ENCODE results near the gene GRIN1. TPM values are rescaled to one million over a fixed set of nuclear protein-coding genes. Genes with fewer than 3 reads are reported as not detected.

Gene GRIN1
- total and polyA plus RNA-seq, 8 donors: 0.08 to 0.53 (median 0.28) TPM; not detected in 2

DNA sequence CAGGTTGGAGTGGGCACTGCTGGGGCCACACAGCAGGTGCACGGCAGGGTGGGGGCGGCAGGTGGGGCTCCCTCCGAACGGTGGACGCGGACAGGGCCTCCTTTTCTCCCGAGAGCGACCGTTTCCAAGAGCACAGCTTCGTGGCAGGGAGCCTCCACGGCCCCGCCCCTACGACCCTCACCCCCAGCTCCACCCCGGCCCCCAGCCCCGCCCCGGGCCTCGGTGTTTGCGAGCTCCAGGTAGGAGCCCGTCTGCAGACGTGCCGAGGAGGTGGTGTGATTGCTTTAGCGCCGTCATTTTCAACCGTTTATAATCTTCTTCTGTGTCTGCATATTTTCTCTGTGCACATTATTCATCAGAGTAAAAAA is 8.8 kb downstream of the GRIN1 start:
- DNase-seq (no peak), ATAC-seq (no peak)

DNA sequence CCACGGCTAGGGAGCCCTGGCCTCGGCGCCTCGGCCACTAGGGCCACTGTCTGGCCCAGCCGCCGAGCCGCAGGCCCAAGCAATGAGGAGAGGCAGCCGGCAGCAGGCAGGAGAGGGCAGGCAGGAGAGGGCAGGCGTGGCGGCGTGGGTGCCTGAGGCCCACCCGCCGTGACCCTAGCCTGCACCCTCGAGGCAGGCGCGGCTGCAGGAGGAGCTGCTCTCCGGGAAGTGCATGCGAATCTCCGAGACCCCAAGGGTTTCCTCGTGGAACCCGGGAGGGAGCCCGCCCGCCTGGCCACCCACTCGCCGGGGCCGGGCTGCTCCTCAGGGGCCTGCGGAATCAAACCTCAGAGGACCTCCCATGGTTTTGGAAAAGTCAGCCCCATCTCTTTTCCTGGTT is 9.3 kb downstream of the GRIN1 start:
- no peaks in the 10 kb centered on the region for H3K9me3 ChIP-seq
- intact Hi-C loops (cut with DNase I): no loop called here
- no peaks in the 10 kb centered on the region for H3K36me3 ChIP-seq
- no peaks in the 10 kb centered on the region for H3K27me3 ChIP-seq
- H3K27ac ChIP-seq: no peak overlapping the region
- 69 to 75% methylated on average over 27 of the region's 27 CpGs for WGBS, 2 donors
- H3K4me3 ChIP-seq: no peak overlapping the region
- no peaks in the 10 kb centered on the region for H3K4me1 ChIP-seq
- ATAC-seq: no peak
- peak in 1 of 6 donors; percentile 43 for DNase-seq
- no peak for FAIRE-seq
- TF ChIP-seq, protein P1, sequence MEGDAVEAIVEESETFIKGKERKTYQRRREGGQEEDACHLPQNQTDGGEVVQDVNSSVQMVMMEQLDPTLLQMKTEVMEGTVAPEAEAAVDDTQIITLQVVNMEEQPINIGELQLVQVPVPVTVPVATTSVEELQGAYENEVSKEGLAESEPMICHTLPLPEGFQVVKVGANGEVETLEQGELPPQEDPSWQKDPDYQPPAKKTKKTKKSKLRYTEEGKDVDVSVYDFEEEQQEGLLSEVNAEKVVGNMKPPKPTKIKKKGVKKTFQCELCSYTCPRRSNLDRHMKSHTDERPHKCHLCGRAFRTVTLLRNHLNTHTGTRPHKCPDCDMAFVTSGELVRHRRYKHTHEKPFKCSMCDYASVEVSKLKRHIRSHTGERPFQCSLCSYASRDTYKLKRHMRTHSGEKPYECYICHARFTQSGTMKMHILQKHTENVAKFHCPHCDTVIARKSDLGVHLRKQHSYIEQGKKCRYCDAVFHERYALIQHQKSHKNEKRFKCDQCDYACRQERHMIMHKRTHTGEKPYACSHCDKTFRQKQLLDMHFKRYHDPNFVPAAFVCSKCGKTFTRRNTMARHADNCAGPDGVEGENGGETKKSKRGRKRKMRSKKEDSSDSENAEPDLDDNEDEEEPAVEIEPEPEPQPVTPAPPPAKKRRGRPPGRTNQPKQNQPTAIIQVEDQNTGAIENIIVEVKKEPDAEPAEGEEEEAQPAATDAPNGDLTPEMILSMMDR (IDR thresholded peaks at IDR 0.05): no peak

More for the DNA sequence above, 8.8 kb downstream of the GRIN1 start:
- no peaks in the 10 kb centered on the region for H3K4me1 ChIP-seq
- H3K9me3 ChIP-seq: no peaks in the 10 kb centered on the region
- no peak overlapping the region for H3K27ac ChIP-seq
- no peak for FAIRE-seq
- intact Hi-C loops (cut with DNase I): no loop called here
- TF ChIP-seq, protein P1 (IDR thresholded peaks at IDR 0.05): no peak
- H3K36me3 ChIP-seq: no peaks in the 10 kb centered on the region
- no peak overlapping the region for H3K4me3 ChIP-seq
- no peaks in the 10 kb centered on the region for H3K27me3 ChIP-seq
- 30 to 34% methylated on average over 24 of the region's 24 CpGs for WGBS, 2 donors

DNA sequence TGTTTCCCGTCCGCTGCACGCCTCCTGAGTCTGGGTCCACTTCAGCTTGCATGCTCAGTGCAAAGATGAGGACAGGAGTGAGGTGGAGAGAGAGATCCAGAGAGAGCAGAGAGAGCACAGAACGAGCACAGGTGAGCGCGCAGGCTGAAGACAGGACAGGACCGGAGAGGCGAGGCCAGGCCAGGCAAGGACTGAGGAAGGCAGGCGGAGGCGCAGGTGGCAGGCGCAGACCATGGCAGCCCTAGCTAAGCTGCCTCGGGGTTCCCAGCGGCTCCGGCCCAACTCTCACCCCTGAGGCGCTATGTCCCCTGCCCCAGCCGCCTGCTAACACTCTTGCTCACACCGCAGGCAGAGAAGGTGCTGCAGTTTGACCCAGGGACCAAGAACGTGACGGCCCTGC is 9.7 kb downstream of the GRIN1 start:
- H3K4me3 ChIP-seq: no peak overlapping the region
- no peak for FAIRE-seq
- no peak overlapping the region for H3K27ac ChIP-seq
- ATAC-seq: no peak
- no peaks in the 10 kb centered on the region for H3K9me3 ChIP-seq
- H3K27me3 ChIP-seq: no peaks in the 10 kb centered on the region
- no peaks in the 10 kb centered on the region for H3K36me3 ChIP-seq
- intact Hi-C loops (cut with DNase I): no loop called here
- DNase-seq: peak in 1 of 6 donors; percentile 60
- TF ChIP-seq, protein P1 (IDR thresholded peaks at IDR 0.05): no peak
- no peaks in the 10 kb centered on the region for H3K4me1 ChIP-seq
- WGBS, 2 donors: 83 to 89% methylated on average over 18 to 19 of the region's 19 CpGs

DNA sequence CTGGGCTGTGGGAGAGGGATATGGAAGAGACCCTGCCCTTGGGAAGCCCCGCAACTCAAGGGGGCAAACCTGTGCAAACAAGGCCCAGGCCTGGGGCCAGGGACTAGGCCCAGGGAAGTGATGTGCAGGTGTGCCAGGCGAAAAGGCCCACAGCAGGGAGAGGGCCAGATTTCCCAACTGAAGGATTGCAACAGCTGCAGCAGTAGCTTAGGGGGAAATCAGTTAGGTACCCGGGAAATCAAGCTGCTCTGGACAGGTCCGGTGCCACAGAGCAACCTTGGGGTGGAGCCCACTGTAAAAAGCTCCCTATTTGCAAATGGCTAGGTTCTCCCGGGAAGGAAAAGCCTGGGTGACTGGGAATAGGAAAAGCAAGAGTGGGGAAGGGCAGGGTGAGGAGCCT is 10.4 kb downstream of the GRIN1 start:
- 59 to 71% methylated on average over 5 of the region's 5 CpGs for WGBS, 2 donors
- peak in 1 of 6 donors; percentile 51 for DNase-seq
- TF ChIP-seq, protein P1 (IDR thresholded peaks at IDR 0.05): no peak
- no peak for ATAC-seq
- no peak for FAIRE-seq
- H3K4me3 ChIP-seq: no peak overlapping the region
- H3K9me3 ChIP-seq: no peaks in the 10 kb centered on the region
- no peaks in the 10 kb centered on the region for H3K4me1 ChIP-seq
- intact Hi-C loops (cut with DNase I): no loop called here
- H3K27me3 ChIP-seq: no peaks in the 10 kb centered on the region
- no peak overlapping the region for H3K27ac ChIP-seq
- H3K36me3 ChIP-seq: no peaks in the 10 kb centered on the region

DNA sequence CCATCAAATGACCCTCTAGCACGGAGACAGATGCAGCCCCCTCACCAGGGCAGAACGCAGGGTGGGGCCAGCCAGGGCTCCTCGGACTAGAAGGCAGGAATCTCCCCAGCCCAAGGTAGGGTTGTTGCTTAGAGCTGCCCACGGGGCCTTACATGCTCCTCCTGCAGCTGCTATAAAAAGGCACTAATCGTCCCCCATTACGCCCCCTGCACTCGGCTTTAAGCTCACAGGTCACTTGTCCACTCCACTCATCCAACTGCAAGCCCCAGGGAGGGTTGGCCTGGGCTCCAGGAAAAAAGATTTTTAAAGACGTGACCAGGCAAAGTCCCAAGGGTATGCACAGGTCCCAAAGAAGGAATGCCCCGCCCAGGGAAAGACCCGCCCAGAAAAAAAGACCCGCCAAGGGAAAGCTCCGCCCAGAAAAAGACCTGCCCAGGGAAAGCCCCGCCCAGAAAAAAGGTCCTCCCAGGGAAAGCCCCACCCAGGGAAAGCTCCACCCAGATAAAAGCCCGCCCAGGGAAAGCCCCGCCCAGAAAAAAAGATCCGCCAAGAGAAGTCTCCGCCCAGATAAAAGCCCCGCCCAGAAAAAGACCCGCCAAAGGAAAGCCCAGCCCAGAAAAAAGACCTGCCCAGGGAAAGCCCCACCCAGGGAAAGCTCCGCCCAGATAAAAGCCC is 11.1 kb downstream of the GRIN1 start:
- Histone ChIP-seq H3K9me3 (no peaks in the 10 kb centered on the region), H3K4me3 (no peak overlapping the region), H3K27ac (no peak overlapping the region), H3K4me1 (no peaks in the 10 kb centered on the region), H3K36me3 (no peaks in the 10 kb centered on the region), H3K27me3 (no peaks in the 10 kb centered on the region)
- ATAC-seq: peak in 3 of 4 donors; percentile 40 to 59 (median 55)
- DNase-seq: peak in 1 of 6 donors; percentile 46
- intact Hi-C loops (cut with DNase I): no loop called here
- TF ChIP-seq, protein P1 (IDR thresholded peaks at IDR 0.05): no peak
- WGBS, 2 donors: 38 to 57% methylated on average over 20 of the region's 20 CpGs
- no peak for FAIRE-seq
